ENCODE measurements around the gene YTHDC1. TPM values are rescaled to one million over a fixed set of nuclear protein-coding genes. Genes with fewer than 3 reads are reported as not detected.

The YTHDC1 gene
- total and polyA plus RNA-seq, 2 of the 4 experiments (the other 2 are of a cell fraction), result 31.9 to 32.7 TPM

- Histone ChIP-seq H3K4me1 (ENCODE audit: control insufficient read depth, insufficient read depth, low read length) (no peaks in the 10 kb centered on the region), H2AFZ (replicated peaks; ENCODE audit: low read length, poor library complexity) (no peak overlapping the region), H4K5ac (ENCODE audit: low read depth, low read length) (no peak overlapping the region), H3K56ac (ENCODE audit: extremely low read depth, insufficient read depth, low read length) (no peak overlapping the region), H3K14ac (replicated peaks; ENCODE audit: low read depth, low read length) (no peak overlapping the region), H2AK5ac (ENCODE audit: low read depth, low read length) (no peak overlapping the region), H2AK9ac (replicated peaks; ENCODE audit: low read depth, low read length, poor library complexity) (no peak overlapping the region), H3K4me3 (ENCODE audit: insufficient read depth, low read depth, low read length) (no peak overlapping the region), H3K23ac (ENCODE audit: low read depth, low read length) (no peak overlapping the region), H3K27me3 (ENCODE audit: control insufficient read depth, insufficient read depth, low read length) (no peaks in the 10 kb centered on the region; the same call in 1 of the 2 replicates), H2BK5ac (ENCODE audit: low read depth, low read length, poor library complexity, severe bottlenecking) (no peak overlapping the region), H3K36me3 (ENCODE audit: control insufficient read depth, insufficient read depth, low read length) (no peaks in the 10 kb centered on the region), H4K8ac (ENCODE audit: low read depth in 2 of 2, low read length in 2 of 2) (no peak overlapping the region), H2BK15ac (ENCODE audit: low read depth, low read length) (no peak overlapping the region), H2BK120ac (ENCODE audit: low read depth, low read length) (no peak overlapping the region), H2BK20ac (ENCODE audit: low read depth, low read length) (no peak overlapping the region), H3K79me1 (ENCODE audit: low read depth in 1 of 2, low read length in 2 of 2) (no peaks in the 10 kb centered on the region), H3K9me3 (ENCODE audit: control insufficient read depth, insufficient read depth, low read length) (no peaks in the 10 kb centered on the region; the same call in 1 of the 2 replicates), H3K18ac (ENCODE audit: low read depth, low read length) (no peak overlapping the region), H3K9ac (ENCODE audit: low read depth, low read length) (no peak overlapping the region), H4K20me1 (ENCODE audit: insufficient read depth, low read length) (no peaks in the 10 kb centered on the region), H3K9me1 (ENCODE audit: insufficient read depth, low read length) (no peaks in the 10 kb centered on the region), H3K4me2 (ENCODE audit: low read depth, low read length) (no peak overlapping the region), H3K4ac (ENCODE audit: low read depth, low read length) (no peak overlapping the region), H3K27ac (ENCODE audit: insufficient read depth, low read length) (no peak overlapping the region), H4K91ac (ENCODE audit: insufficient read depth, low read depth, low read length) (no peak overlapping the region)
- POLR2A ChIA-PET (ENCODE audit: unreplicated experiment), result no interaction called here
- ATAC-seq (ENCODE audit: low read depth), result no peak
- CTCF ChIA-PET, result no interaction called here
- no TSS peak for BruUV-seq (replicated peaks)
- no peak for DNase-seq
- intact Hi-C loops (cut with micrococcal nuclease) (no loop called here), in situ Hi-C loops (cut with MboI; ENCODE audit: low sequenced_read_pairs) (loop anchor here (25.0 kb wide), 1 partner anchor 1315 kb away; no protein-coding TSS in a partner anchor), dilution Hi-C loops (cut with HindIII; ENCODE audit: low sequenced_read_pairs, unreplicated experiment) (no loop called here)
- WGBS, 2 experiments (ENCODE audit: extremely low coverage in 2 of 2, insufficient read length in 1 of 2), result no CpG with 5 or more reads among the region's 4 CpGs
- TF ChIP-seq BHLHE40 (IDR thresholded peaks at IDR 0.05; ENCODE audit: low read depth, low read length) (no peak), CEBPB (IDR thresholded peaks at IDR 0.05; ENCODE audit: low read depth, low read length) (no peak), FOS (IDR thresholded peaks at IDR 0.05; ENCODE audit: low read depth, low read length) (no peak), MAZ (IDR thresholded peaks at IDR 0.05; ENCODE audit: borderline replicate concordance, low read depth, low read length) (no peak), MXI1 (IDR thresholded peaks at IDR 0.05; ENCODE audit: borderline replicate concordance, low read depth, low read length) (no peak), SMC3 (IDR thresholded peaks at IDR 0.05; ENCODE audit: low read depth, low read length) (no peak), RCOR1 (IDR thresholded peaks at IDR 0.05; ENCODE audit: insufficient replicate concordance, low read length) (no peak), CHD1 (IDR thresholded peaks at IDR 0.05; ENCODE audit: low read depth, low read length) (no peak), POLR2A (IDR thresholded peaks at IDR 0.05; ENCODE audit: low read depth, low read length) (no peak), NFE2L2 (IDR thresholded peaks at IDR 0.05; ENCODE audit: low read depth, low read length) (no peak), RAD21 (IDR thresholded peaks at IDR 0.05; ENCODE audit: low read length) (no peak), RFX5 (IDR thresholded peaks at IDR 0.05; ENCODE audit: low read depth, low read length) (no peak), MAFK (IDR thresholded peaks at IDR 0.05; ENCODE audit: low read depth, low read length) (no peak)
- TF ChIP-seq, protein P1, sequence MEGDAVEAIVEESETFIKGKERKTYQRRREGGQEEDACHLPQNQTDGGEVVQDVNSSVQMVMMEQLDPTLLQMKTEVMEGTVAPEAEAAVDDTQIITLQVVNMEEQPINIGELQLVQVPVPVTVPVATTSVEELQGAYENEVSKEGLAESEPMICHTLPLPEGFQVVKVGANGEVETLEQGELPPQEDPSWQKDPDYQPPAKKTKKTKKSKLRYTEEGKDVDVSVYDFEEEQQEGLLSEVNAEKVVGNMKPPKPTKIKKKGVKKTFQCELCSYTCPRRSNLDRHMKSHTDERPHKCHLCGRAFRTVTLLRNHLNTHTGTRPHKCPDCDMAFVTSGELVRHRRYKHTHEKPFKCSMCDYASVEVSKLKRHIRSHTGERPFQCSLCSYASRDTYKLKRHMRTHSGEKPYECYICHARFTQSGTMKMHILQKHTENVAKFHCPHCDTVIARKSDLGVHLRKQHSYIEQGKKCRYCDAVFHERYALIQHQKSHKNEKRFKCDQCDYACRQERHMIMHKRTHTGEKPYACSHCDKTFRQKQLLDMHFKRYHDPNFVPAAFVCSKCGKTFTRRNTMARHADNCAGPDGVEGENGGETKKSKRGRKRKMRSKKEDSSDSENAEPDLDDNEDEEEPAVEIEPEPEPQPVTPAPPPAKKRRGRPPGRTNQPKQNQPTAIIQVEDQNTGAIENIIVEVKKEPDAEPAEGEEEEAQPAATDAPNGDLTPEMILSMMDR (conservative IDR thresholded peaks at IDR 0.05; ENCODE audit: low read depth, low read length), result no peak
- TF ChIP-seq, protein P2, sequence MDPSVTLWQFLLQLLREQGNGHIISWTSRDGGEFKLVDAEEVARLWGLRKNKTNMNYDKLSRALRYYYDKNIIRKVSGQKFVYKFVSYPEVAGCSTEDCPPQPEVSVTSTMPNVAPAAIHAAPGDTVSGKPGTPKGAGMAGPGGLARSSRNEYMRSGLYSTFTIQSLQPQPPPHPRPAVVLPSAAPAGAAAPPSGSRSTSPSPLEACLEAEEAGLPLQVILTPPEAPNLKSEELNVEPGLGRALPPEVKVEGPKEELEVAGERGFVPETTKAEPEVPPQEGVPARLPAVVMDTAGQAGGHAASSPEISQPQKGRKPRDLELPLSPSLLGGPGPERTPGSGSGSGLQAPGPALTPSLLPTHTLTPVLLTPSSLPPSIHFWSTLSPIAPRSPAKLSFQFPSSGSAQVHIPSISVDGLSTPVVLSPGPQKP (IDR thresholded peaks at IDR 0.05; ENCODE audit: borderline replicate concordance, low read depth, low read length), result no peak
Measured at GRCh38 chr4:68297137-68297536, 52.8 kb downstream of the YTHDC1 start.

Data from IMR-90 (cell line).